NCI-H2029 (cell line): Measurements from ENCODE around the gene GATA1.

ENCODE experiments used
- DNase-seq: peaks from one replicate; lab custom pipeline; 2025; lab: John Stamatoyannopoulos, UW

Gene GATA1

GRCh38 chrX:48785186-48785539 lies 1.2 kb upstream of the GATA1 start:
- no peak for DNase-seq

- no peak for DNase-seq
Observed at GRCh38 chrX:48785540-48786214, 713 bp upstream of the GATA1 start.

GRCh38 chrX:48786825-48787504 lies 575 bp downstream of the GATA1 start:
- no peak for DNase-seq

DNA sequence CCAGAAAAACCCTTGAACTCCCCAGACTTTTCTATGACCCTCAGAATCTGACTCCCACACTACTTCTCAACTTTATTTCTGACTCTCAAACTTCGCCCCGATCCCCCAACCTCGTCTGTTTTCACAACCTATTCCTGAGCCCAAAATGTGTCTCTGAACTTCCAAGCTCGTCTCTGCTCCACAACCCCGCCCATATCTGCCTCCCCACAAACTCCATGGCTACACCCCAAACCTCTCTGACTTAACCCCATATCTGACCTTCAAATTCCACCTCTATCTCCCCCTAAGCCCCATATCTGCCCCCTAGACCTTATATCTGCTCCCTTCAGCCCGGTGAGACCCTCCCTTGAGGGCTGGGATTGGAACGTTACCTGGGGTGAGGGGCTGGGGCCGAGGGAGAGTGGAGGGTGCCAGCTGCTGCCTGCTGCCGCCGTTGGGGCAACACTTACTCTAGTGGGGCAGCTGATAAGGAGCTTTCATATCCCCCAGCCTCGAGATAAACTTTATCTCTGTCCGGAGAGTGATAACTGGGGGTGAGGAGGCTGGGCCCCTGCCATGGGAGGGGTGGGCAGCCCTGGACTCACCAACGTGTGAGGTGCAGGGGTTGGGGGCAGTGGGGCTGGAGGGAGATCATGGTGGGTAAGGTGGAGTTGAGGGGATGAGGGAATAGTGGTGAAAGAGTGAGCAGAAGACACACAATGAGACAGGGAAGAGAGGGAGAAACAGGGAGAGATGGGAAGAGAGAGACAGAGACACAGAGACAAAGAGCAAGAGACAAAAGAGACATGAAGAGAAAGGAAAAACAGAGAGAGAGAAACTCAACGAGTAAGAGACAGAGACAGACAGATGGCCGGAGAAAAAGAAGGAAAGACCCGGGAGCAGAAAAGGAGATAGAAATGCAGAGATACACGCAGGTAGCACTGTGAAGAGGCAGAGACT lies 1.4 kb downstream of the GATA1 start:
- no peak for DNase-seq

GRCh38 chrX:48789366-48790220 lies 3.2 kb downstream of the GATA1 start:
- DNase-seq = no peak

GRCh38 chrX:48790477-48790876 lies 4.1 kb downstream of the GATA1 start:
- DNase-seq = no peak

DNA sequence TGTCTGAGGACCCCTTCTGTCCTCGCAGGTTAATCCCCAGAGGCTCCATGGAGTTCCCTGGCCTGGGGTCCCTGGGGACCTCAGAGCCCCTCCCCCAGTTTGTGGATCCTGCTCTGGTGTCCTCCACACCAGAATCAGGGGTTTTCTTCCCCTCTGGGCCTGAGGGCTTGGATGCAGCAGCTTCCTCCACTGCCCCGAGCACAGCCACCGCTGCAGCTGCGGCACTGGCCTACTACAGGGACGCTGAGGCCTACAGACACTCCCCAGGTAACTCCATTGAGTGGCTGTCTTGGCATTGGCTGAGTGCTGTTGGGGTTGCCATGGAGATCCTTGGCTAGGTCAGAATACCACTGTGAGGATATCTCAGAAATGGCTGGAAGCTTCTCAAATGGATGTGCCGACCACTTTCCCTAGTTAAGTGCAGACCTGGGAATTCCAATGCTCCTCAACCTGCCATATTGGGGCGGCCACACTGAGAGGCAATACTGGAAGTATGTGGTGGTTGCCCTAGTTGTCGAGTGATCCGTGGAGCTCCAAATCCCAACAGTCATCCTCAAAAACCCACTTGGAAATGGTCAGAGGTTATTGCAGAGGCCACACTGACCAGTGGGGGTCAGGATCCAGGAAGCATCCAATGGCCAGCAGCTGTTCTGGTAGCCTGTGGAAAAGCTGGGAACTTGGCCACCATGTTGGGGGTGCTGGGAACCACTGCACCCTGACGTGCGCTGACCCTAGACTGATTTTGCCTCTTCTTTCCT lies 4.9 kb downstream of the GATA1 start:
- DNase-seq = no peak

DNA sequence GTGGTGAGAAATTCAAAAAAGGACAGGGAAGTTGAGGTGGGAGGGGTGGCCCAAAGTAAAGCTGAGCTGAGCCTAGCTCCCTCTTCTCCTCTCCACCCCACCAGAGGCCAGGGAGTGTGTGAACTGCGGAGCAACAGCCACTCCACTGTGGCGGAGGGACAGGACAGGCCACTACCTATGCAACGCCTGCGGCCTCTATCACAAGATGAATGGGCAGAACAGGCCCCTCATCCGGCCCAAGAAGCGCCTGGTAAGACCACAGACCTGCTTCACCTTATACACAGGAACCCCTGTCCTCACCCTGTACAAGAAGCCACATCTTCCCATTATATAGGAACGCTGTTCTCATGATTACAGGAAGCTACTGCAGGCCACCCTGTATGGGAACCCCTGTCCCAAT lies 5.8 kb downstream of the GATA1 start:
- no peak for DNase-seq

- DNase-seq = no peak
Observed at GRCh38 chrX:48793935-48794334, 7.5 kb downstream of the GATA1 start.

DNA sequence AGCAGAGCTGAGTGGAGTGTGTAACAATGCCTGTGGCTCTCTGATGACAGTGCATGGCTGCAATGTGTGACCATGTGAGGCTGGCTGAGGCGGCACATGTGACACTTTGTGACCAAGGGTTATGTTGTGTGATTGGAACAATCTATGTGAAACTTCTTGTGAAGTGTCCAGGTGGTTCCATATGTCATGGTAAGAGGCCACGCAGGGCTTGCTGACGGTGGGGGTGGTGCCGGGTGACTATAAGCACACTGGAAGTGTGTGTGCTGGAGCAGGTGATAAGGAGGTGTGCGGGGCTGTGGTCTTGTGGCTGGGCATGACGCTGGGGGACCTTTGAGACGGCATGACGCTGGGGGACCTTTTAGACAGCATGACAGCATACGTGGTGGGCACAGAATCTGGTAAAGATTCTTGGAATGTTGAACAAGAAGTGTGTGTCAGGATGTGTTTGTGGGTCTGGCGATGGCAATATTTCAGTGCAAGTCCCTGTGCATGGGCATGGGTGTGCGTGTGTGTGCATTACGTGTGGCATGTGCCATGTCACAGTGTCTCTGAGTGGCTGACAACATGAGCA lies 8.0 kb downstream of the GATA1 start:
- no peak for DNase-seq

DNA sequence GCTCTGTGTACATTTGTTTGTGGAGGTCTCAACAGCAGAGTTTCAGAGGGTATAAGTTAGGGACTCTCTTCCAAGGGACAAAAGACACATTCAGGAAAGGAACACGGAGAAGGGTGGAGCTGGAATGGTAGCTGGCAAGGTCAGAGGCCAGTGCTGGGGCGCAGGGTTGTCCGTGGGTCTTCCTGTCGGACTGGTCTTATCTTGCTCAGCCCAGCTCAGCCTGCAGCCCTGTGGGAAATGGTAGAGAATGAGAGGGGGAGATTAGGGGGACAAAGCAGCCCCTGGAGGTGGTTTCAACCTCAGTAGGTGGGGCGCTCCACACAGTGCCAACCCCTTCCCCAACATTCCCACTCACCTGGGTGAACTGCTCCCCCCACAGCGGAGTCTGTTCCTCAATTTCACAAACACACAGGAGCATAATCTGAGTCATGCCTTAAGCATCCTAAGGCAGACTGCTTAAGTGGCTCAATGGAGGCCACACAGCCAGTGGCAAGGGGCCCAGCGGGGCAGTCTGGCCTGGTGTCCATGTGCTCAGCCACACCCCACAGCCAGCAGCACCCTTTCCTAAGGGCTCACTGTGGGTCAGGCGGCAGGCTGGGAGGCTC lies 8.6 kb downstream of the GATA1 start:
- no peak for DNase-seq

DNA sequence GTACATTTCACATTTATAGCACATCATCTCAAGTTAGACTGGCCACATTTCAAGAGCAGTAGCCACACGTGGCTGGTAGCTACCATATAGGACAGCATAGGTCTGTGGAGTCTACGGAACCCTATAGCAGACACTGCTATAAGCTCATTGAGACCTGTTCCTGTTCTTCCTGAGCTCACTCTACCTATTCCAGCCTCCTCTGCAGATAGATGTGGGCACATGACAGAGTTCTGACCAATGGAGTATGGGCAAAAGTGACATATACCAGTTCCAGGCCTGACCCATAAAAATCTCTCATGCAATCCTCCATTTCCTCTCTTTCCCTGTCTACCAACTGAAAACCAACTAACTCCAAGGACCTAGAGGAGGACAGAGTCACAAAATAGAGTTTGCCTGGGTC lies 11.9 kb downstream of the GATA1 start:
- no peak for DNase-seq

DNA sequence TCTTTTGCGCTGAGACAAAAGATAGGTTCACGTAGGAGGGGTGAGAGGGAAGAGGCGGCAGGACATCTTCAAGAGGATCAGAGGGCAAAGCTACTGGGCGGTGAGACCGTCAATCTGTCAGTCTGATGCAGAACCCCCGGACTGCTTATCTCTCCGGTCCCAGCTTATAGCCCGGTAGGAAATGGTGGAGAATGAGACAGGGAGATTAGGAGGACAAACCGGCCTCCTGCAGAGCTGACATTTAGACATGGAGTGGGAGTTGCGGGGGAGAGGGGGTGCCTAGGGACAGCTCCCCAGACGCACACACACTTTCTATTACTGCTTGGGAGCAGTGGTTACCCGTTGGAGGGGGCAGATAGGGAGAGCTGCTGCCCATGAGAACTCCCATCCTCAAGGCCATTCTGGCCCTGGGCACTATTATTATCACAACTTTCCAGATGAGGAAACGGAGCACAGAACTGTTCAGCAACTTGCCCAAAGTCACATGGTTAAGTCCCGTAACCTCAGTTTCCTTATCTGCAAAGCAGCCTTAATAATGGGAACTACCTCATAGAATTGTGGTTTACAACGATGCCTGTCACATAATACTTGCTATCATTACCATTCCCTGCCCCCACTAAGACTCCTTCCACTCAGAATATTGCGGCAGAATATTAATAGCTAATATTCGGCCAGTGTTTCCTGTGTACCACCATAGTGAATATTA lies 14.3 kb downstream of the GATA1 start:
- no peak for DNase-seq

GRCh38 chrX:48801280-48802088 lies 15.1 kb downstream of the GATA1 start, which contains the start of gene HDAC6:
TSS of gene HDAC6 (plus strand) at chrX:48802067. CDS start at chrX:48802693, 626 bp downstream.
- DNase-seq = peak; percentile 96

DNA sequence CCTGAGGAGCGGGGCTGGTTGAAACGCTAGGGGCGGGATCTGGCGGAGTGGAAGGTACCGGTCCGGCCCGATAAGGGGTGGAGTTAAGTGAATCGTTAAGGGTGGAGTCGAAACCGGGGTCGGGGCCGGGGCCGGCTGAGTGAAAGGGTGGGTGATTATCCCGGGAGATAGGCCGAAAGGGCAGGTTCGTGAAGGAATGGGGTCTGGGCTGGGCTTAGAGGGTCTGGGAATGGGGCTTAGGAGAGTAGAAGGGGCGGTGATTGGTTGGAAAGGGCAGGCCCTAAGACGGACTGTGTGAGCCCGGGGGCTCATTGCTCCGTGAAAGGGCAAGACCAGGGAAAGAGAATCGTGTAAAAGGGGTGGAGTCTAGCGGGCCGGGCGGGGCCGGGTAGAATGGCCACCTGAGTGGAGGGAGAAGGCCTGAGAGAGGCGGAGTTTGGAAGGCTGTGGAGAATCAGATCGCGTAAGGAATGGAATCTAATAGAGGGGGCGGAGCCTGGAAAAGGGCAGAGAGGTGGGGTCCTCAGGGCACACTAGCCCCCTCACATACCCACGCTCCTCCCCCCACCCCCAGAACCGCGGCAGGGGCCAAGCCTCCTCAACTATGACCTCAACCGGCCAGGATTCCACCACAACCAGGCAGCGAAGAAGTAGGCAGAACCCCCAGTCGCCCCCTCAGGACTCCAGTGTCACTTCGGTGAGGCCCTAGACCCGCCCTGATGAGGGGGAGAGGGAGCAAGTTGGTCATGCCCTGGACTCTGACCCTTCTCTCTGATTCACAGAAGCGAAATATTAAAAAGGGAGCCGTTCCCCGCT lies 15.9 kb downstream of the GATA1 start:
- DNase-seq = peak; percentile 68

DNA sequence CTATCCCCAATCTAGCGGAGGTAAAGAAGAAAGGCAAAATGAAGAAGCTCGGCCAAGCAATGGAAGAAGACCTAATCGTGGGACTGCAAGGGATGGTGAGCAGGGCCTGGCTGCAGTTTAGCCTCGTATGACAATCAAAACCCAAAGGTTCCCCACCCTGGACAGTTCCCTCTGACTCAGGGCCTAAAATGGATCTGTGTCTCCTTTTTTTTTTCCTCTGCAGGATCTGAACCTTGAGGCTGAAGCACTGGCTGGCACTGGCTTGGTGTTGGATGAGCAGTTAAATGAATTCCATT lies 16.5 kb downstream of the GATA1 start:
- no peak for DNase-seq

- no peak for DNase-seq
Observed at GRCh38 chrX:48806081-48806480, 19.7 kb downstream of the GATA1 start.

- DNase-seq = no peak
Observed at GRCh38 chrX:48813644-48814043, 27.3 kb downstream of the GATA1 start.
